ENCODE measurements around the gene CENPQ. TPM values are rescaled to one million over a fixed set of nuclear protein-coding genes. Genes with fewer than 3 reads are reported as not detected.
"Not testable (repeated sequence)": the region's sequence is repeated elsewhere in the genome, so short reads cannot be mapped to it uniquely, and the experiment has no call there.

Gene CENPQ
- total RNA-seq, 2 experiments from 2014 or later, result 18.0 to 20.8 TPM

- Mint-ChIP-seq H3K9me3 (no peaks in the 10 kb centered on the region), H3K36me3 (ENCODE audit: low read depth) (peaks cover 35% of the 10 kb centered on the region), H3K27ac (peak overlapping the region; percentile 16), H3K27me3 (no peaks in the 10 kb centered on the region), H3K4me3 (peak overlapping the region; percentile 98), H3K4me1 (peaks cover 52% of the 10 kb centered on the region)
- POLR2A ChIA-PET, result interaction anchor here (1.3 to 1.7 kb wide), 3 partner anchors 9 to 85 kb away, joined by 3 to 6 read pairs (median 6); no protein-coding TSS in a partner anchor
- no peak for DNase-seq
- CTCF ChIA-PET, result interaction anchor here (1.1 kb wide), 1 partner anchor 11 kb away, joined by 3 read pairs; no protein-coding TSS in a partner anchor
Observed at GRCh38 chr6:49464691-49465090, 1.5 kb downstream of the CENPQ start.

GRCh38 chr6:49468042-49468441 lies 4.9 kb downstream of the CENPQ start:
- Mint-ChIP-seq H3K36me3 (ENCODE audit: low read depth) (peaks cover 46% of the 10 kb centered on the region), H3K4me1 (peaks cover 33% of the 10 kb centered on the region), H3K4me3 (no peak overlapping the region), H3K27me3 (no peaks in the 10 kb centered on the region), H3K9me3 (no peaks in the 10 kb centered on the region), H3K27ac (no peak overlapping the region)
- DNase-seq, result no peak
- ChIA-PET POLR2A (no interaction called here), CTCF (no interaction called here)

GRCh38 chr6:49476564-49476963 lies 13.4 kb downstream of the CENPQ start:
- CTCF ChIA-PET, H3K27ac Mint-ChIP-seq, H3K27me3 Mint-ChIP-seq, H3K4me1 Mint-ChIP-seq, H3K9me3 Mint-ChIP-seq, H3K4me3 Mint-ChIP-seq, POLR2A ChIA-PET, DNase-seq: not testable (repeated sequence)
- peaks cover 63% of the 10 kb centered on the region for H3K36me3 Mint-ChIP-seq (ENCODE audit: low read depth)

GRCh38 chr6:49479308-49479970 lies 16.3 kb downstream of the CENPQ start:
- CTCF ChIA-PET, result no interaction called here
- peaks cover 6% of the 10 kb centered on the region for H3K9me3 Mint-ChIP-seq

GRCh38 chr6:49481846-49482245 lies 18.7 kb downstream of the CENPQ start:
- H3K36me3 Mint-ChIP-seq (ENCODE audit: low read depth), result peaks cover 32% of the 10 kb centered on the region
- H3K4me1 Mint-ChIP-seq, DNase-seq, H3K9me3 Mint-ChIP-seq, H3K27me3 Mint-ChIP-seq, POLR2A ChIA-PET, H3K4me3 Mint-ChIP-seq, H3K27ac Mint-ChIP-seq, CTCF ChIA-PET: not testable (repeated sequence)

More at GRCh38 chr6:49479308-49479970, 16.3 kb downstream of the CENPQ start:
- Mint-ChIP-seq H3K4me1 (peaks cover 2% of the 10 kb centered on the region), H3K36me3 (ENCODE audit: low read depth) (peaks cover 47% of the 10 kb centered on the region), H3K27ac (no peak overlapping the region), H3K4me3 (no peak overlapping the region), H3K27me3 (no peaks in the 10 kb centered on the region)
- POLR2A ChIA-PET, result no interaction called here
- DNase-seq, result no peak

GRCh38 chr6:49483380-49483779 lies 20.2 kb downstream of the CENPQ start:
- not testable (repeated sequence) for H3K27me3 Mint-ChIP-seq

GRCh38 chr6:49490633-49491032 lies 27.5 kb downstream of the CENPQ start:
- ChIA-PET POLR2A (no interaction called here), CTCF (no interaction called here)
- no peaks in the 10 kb centered on the region for H3K27me3 Mint-ChIP-seq
- no peaks in the 10 kb centered on the region for H3K9me3 Mint-ChIP-seq
- DNase-seq, result no peak
- H3K4me1 Mint-ChIP-seq, result no peaks in the 10 kb centered on the region
- H3K36me3 Mint-ChIP-seq (ENCODE audit: low read depth), result peaks cover 46% of the 10 kb centered on the region
- H3K27ac Mint-ChIP-seq, result no peak overlapping the region
- no peak overlapping the region for H3K4me3 Mint-ChIP-seq

More at GRCh38 chr6:49483380-49483779, 20.2 kb downstream of the CENPQ start:
- H3K9me3 Mint-ChIP-seq, H3K27ac Mint-ChIP-seq, DNase-seq, CTCF ChIA-PET, POLR2A ChIA-PET, H3K4me3 Mint-ChIP-seq, H3K4me1 Mint-ChIP-seq: not testable (repeated sequence)
- peaks cover 36% of the 10 kb centered on the region for H3K36me3 Mint-ChIP-seq (ENCODE audit: low read depth)

GRCh38 chr6:49497304-49497703 lies 34.1 kb downstream of the CENPQ start:
- Mint-ChIP-seq H3K36me3 (ENCODE audit: low read depth) (peaks cover 15% of the 10 kb centered on the region), H3K4me1 (no peaks in the 10 kb centered on the region)

GRCh38 chr6:49499126-49499525 lies 36.0 kb downstream of the CENPQ start:
- Mint-ChIP-seq H3K27me3 (peaks cover 4% of the 10 kb centered on the region), H3K9me3 (no peaks in the 10 kb centered on the region)
- CTCF ChIA-PET, result no interaction called here

More at GRCh38 chr6:49497304-49497703, 34.1 kb downstream of the CENPQ start:
- H3K27me3 Mint-ChIP-seq, result no peaks in the 10 kb centered on the region
- no peaks in the 10 kb centered on the region for H3K9me3 Mint-ChIP-seq
- H3K27ac Mint-ChIP-seq, result no peak overlapping the region
- CTCF ChIA-PET, result no interaction called here
- POLR2A ChIA-PET, result no interaction called here
- DNase-seq, result no peak
- H3K4me3 Mint-ChIP-seq, result no peak overlapping the region

GRCh38 chr6:49499623-49500022 lies 36.5 kb downstream of the CENPQ start, which contains the start of gene GLYATL3:
Gene GLYATL3 (plus strand): TSS chr6:49499923. CDS start chr6:49511991, 12,068 bp downstream.
- H3K4me1 Mint-ChIP-seq, result no peaks in the 10 kb centered on the region

More at GRCh38 chr6:49499126-49499525, 36.0 kb downstream of the CENPQ start:
- Mint-ChIP-seq H3K27ac (no peak overlapping the region), H3K4me3 (no peak overlapping the region), H3K4me1 (no peaks in the 10 kb centered on the region), H3K36me3 (ENCODE audit: low read depth) (peaks cover 5% of the 10 kb centered on the region)
- no peak for DNase-seq
- POLR2A ChIA-PET, result no interaction called here

GRCh38 chr6:49504666-49505065 lies 41.5 kb downstream of the CENPQ start:
- CTCF ChIA-PET, result no interaction called here
- no peak overlapping the region for H3K27ac Mint-ChIP-seq
- no peak overlapping the region for H3K4me3 Mint-ChIP-seq
- H3K36me3 Mint-ChIP-seq (ENCODE audit: low read depth), result no peaks in the 10 kb centered on the region
- H3K4me1 Mint-ChIP-seq, result no peaks in the 10 kb centered on the region
- POLR2A ChIA-PET, result no interaction called here
- DNase-seq, result no peak
- no peaks in the 10 kb centered on the region for H3K9me3 Mint-ChIP-seq
- peaks cover 10% of the 10 kb centered on the region for H3K27me3 Mint-ChIP-seq

More at GRCh38 chr6:49499623-49500022, 36.5 kb downstream of the CENPQ start, which contains the start of gene GLYATL3:
- Mint-ChIP-seq H3K9me3 (no peaks in the 10 kb centered on the region), H3K27me3 (peaks cover 4% of the 10 kb centered on the region), H3K36me3 (ENCODE audit: low read depth) (peaks cover 3% of the 10 kb centered on the region), H3K27ac (no peak within 1 kb of the TSS), H3K4me3 (no peak within 1 kb of the TSS)
- ChIA-PET CTCF (no interaction called here), POLR2A (no interaction called here)
- DNase-seq, result no peak

GRCh38 chr6:49506569-49507111 lies 43.5 kb downstream of the CENPQ start:
- CTCF ChIA-PET, result no interaction called here
- no peak overlapping the region for H3K27ac Mint-ChIP-seq
- H3K4me1 Mint-ChIP-seq, result no peaks in the 10 kb centered on the region
- DNase-seq, result no peak
- H3K27me3 Mint-ChIP-seq, result peaks cover 15% of the 10 kb centered on the region
- H3K9me3 Mint-ChIP-seq, result no peaks in the 10 kb centered on the region
- no peaks in the 10 kb centered on the region for H3K36me3 Mint-ChIP-seq (ENCODE audit: low read depth)
- POLR2A ChIA-PET, result no interaction called here
- H3K4me3 Mint-ChIP-seq, result no peak overlapping the region

GRCh38 chr6:49509342-49509741 lies 46.2 kb downstream of the CENPQ start:
- DNase-seq, result no peak
- Mint-ChIP-seq H3K9me3 (no peaks in the 10 kb centered on the region), H3K27me3 (peaks cover 19% of the 10 kb centered on the region), H3K4me1 (no peaks in the 10 kb centered on the region), H3K36me3 (ENCODE audit: low read depth) (no peaks in the 10 kb centered on the region), H3K27ac (no peak overlapping the region), H3K4me3 (no peak overlapping the region)
- ChIA-PET POLR2A (no interaction called here), CTCF (no interaction called here)

All from activated CD4-positive, alpha-beta memory T cell treated with anti-CD3 and anti-CD28 coated beads, Interleukin-2, amount 10 ng/mL, durations not matched to agents 7 days and 5 days (primary cell).